ENCODE results near the gene RABL6. TPM values are rescaled to one million over a fixed set of nuclear protein-coding genes. Genes with fewer than 3 reads are reported as not detected.
"Not testable (repeated sequence)": the region's sequence is repeated elsewhere in the genome, so short reads cannot be mapped to it uniquely, and the experiment has no call there.

Gene RABL6
- total RNA-seq, 2 donors from 2014 or later = 159 to 206 TPM

GRCh38 chr9:136795000-136795348, 12.8 kb upstream of the RABL6 start:
- Histone ChIP-seq H3K4me1 (ENCODE audit: control insufficient read depth, insufficient read depth, low read length) (peaks cover 25% of the 10 kb centered on the region), H3K27ac (ENCODE audit: low read depth, low read length) (no peak overlapping the region), H3K36me3 (ENCODE audit: control insufficient read depth, insufficient read depth, low read length) (peaks cover 23% of the 10 kb centered on the region), H3K9me3 (ENCODE audit: control insufficient read depth, low read length) (no peaks in the 10 kb centered on the region), H3K27me3 (ENCODE audit: control insufficient read depth, insufficient read depth, low read length, poor library complexity, severe bottlenecking) (no peaks in the 10 kb centered on the region), H3K9ac (ENCODE audit: extremely low read depth, low read length, poor library complexity, severe bottlenecking) (no peak overlapping the region), H3K4me3 (ENCODE audit: low read length) (no peak overlapping the region)
- Mint-ChIP-seq H3K27ac (no peak overlapping the region), H3K36me3 (ENCODE audit: low read depth) (peaks cover 17% of the 10 kb centered on the region), H3K9me3 (no peaks in the 10 kb centered on the region), H3K4me3 (no peak overlapping the region), H3K27me3 (ENCODE audit: insufficient read depth) (peaks cover 7% of the 10 kb centered on the region), H3K4me1 (peaks cover 38% of the 10 kb centered on the region)
- WGBS, 2 experiments (ENCODE audit: insufficient coverage in 1 of 2, insufficient read length in 1 of 2) = 91 to 95% methylated on average over 3 to 6 of the region's 6 CpGs
- no peak for DNase-seq
- TF ChIP-seq CTCF (conservative IDR thresholded peaks at IDR 0.05) = no peak

GRCh38 chr9:136796238-136796774, 11.4 kb upstream of the RABL6 start, which contains the start of gene CCDC183:
Gene CCDC183, plus strand, starts transcription at chr9:136796338. Its CDS starts 60 bp downstream, at chr9:136796398.
- Mint-ChIP-seq H3K27me3 (ENCODE audit: insufficient read depth) (peaks cover 7% of the 10 kb centered on the region), H3K4me1 (peaks cover 35% of the 10 kb centered on the region), H3K9me3 (no peaks in the 10 kb centered on the region), H3K4me3 (peak within 1 kb of the TSS; percentile 38), H3K36me3 (ENCODE audit: low read depth) (peaks cover 17% of the 10 kb centered on the region), H3K27ac (peak within 1 kb of the TSS; percentile 96)
- Histone ChIP-seq H3K27ac (ENCODE audit: low read depth, low read length) (peak within 1 kb of the TSS; percentile 77), H3K4me3 (ENCODE audit: low read length) (peak within 1 kb of the TSS; percentile 40), H3K4me1 (ENCODE audit: control insufficient read depth, insufficient read depth, low read length) (peaks cover 20% of the 10 kb centered on the region), H3K36me3 (ENCODE audit: control insufficient read depth, insufficient read depth, low read length) (peaks cover 23% of the 10 kb centered on the region), H3K9ac (ENCODE audit: extremely low read depth, low read length, poor library complexity, severe bottlenecking) (peak within 1 kb of the TSS; percentile 57), H3K9me3 (ENCODE audit: control insufficient read depth, low read length) (no peaks in the 10 kb centered on the region), H3K27me3 (ENCODE audit: control insufficient read depth, insufficient read depth, low read length, poor library complexity, severe bottlenecking) (no peaks in the 10 kb centered on the region)
- no peak for TF ChIP-seq CTCF (conservative IDR thresholded peaks at IDR 0.05)
- no peak for DNase-seq
- WGBS, 2 experiments (ENCODE audit: insufficient coverage in 1 of 2, insufficient read length in 1 of 2) = 74 to 75% methylated on average over 4 to 5 of the region's 5 CpGs

- not testable (repeated sequence) for H3K27me3 ChIP-seq (ENCODE audit: control insufficient read depth, insufficient read depth, low read length, poor library complexity, severe bottlenecking); H3K9me3 Mint-ChIP-seq; H3K27me3 Mint-ChIP-seq (ENCODE audit: insufficient read depth); H3K9me3 ChIP-seq (ENCODE audit: control insufficient read depth, low read length)
- 29 to 38% methylated on average over 7 to 10 of the region's 10 CpGs for WGBS, 2 experiments (ENCODE audit: insufficient coverage in 1 of 2, insufficient read length in 1 of 2)
- Mint-ChIP-seq H3K4me1 (peaks cover 35% of the 10 kb centered on the region), H3K27ac (peak overlapping the region; percentile 96), H3K36me3 (ENCODE audit: low read depth) (peaks cover 17% of the 10 kb centered on the region), H3K4me3 (peak overlapping the region; percentile 38)
- peaks cover 23% of the 10 kb centered on the region for H3K36me3 ChIP-seq (ENCODE audit: control insufficient read depth, insufficient read depth, low read length)
- H3K4me1 ChIP-seq (ENCODE audit: control insufficient read depth, insufficient read depth, low read length) = peaks cover 20% of the 10 kb centered on the region
- H3K4me3 ChIP-seq (ENCODE audit: low read length) = peak overlapping the region; percentile 40
- peak overlapping the region; percentile 77 for H3K27ac ChIP-seq (ENCODE audit: low read depth, low read length)
- DNase-seq = peak; percentile 82
- peak overlapping the region; percentile 57 for H3K9ac ChIP-seq (ENCODE audit: extremely low read depth, low read length, poor library complexity, severe bottlenecking)
Measured at GRCh38 chr9:136796775-136797347, 10.9 kb upstream of the RABL6 start.

Data from endodermal cell (in vitro differentiated cells).